Measurements from ENCODE around the gene DNMT1.

DNA sequence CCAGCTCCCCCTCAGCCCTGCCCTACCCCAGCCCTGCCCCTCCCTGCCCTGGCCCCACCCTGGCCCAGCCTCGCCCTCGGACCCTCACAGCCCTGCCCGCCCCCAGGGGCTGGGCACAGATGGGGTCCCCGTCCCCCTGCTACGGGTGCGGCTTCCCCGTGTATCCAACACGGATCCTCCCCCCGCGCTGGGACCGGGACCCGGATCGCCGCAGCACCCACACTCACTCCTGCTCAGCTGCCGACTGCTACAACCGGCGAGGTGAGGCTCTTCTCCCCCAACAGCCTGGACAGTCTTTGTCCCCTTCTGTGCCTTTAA lies 103.4 kb downstream of the DNMT1 start:
- TF ChIP-seq, protein P1, sequence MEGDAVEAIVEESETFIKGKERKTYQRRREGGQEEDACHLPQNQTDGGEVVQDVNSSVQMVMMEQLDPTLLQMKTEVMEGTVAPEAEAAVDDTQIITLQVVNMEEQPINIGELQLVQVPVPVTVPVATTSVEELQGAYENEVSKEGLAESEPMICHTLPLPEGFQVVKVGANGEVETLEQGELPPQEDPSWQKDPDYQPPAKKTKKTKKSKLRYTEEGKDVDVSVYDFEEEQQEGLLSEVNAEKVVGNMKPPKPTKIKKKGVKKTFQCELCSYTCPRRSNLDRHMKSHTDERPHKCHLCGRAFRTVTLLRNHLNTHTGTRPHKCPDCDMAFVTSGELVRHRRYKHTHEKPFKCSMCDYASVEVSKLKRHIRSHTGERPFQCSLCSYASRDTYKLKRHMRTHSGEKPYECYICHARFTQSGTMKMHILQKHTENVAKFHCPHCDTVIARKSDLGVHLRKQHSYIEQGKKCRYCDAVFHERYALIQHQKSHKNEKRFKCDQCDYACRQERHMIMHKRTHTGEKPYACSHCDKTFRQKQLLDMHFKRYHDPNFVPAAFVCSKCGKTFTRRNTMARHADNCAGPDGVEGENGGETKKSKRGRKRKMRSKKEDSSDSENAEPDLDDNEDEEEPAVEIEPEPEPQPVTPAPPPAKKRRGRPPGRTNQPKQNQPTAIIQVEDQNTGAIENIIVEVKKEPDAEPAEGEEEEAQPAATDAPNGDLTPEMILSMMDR (IDR thresholded peaks at IDR 0.05): no peak
- no peak for TF ChIP-seq POLR2A (IDR thresholded peaks at IDR 0.05)

Data from breast epithelium (tissue), 3 donors.